Vagina (tissue), 2 donors: ENCODE measurements around the gene CRNKL1.

Experiments used
- POLR2A ChIP-seq, 2 donors: fragments of 450-650 bp; IDR thresholded peaks; one replicate each; pipeline ENCODE4 v1.6.1; 2017; ENCODE audit warnings: antibody characterized with exemption in 2 of 2, mild to moderate bottlenecking in 2 of 2, moderate library complexity in 2 of 2
- POLR2AphosphoS5 ChIP-seq, 2 donors: sonication (generic); formaldehyde crosslinking; IDR thresholded peaks; one replicate each; pipeline ENCODE4 v1.9.0; 2017; ENCODE audit warnings: antibody characterized with exemption in 2 of 2, mild to moderate bottlenecking in 2 of 2, low read depth in 1 of 2; ENCODE audit not compliant: insufficient read depth in 1 of 2
- TF ChIP-seq, protein P1 (sequence below), 3 experiments: fragments of 450-650 bp in 2 of 3; fragments of 200-600 bp in 1 of 3; sonication (generic) in 1 of 3; IDR thresholded peaks; one replicate each; pipeline ENCODE4 v1.5.1; 2017 to 2019; ENCODE audit warnings: antibody characterized with exemption in 3 of 3, mild to moderate bottlenecking in 2 of 3, moderate library complexity in 2 of 3

DNA sequence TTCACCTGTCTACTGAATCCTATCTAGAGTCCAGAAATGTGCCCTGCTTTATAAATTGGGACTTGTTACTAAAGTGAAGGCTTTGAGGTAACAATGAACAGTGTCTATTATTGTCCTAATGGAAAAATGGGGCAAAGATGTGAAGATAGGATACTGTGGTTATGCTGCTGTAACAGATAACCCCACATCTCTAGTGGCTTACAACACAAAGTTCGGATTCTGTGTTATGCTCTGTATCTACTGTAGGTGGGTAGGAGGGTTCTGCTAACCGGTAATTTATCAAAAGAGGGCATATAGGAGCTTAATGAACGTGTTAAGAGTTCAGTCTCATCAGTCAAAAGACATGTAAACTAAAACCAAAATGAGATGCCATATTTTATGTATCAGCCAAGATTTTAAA, 28.9 kb downstream of the CRNKL1 start:
- TF ChIP-seq, protein P1, sequence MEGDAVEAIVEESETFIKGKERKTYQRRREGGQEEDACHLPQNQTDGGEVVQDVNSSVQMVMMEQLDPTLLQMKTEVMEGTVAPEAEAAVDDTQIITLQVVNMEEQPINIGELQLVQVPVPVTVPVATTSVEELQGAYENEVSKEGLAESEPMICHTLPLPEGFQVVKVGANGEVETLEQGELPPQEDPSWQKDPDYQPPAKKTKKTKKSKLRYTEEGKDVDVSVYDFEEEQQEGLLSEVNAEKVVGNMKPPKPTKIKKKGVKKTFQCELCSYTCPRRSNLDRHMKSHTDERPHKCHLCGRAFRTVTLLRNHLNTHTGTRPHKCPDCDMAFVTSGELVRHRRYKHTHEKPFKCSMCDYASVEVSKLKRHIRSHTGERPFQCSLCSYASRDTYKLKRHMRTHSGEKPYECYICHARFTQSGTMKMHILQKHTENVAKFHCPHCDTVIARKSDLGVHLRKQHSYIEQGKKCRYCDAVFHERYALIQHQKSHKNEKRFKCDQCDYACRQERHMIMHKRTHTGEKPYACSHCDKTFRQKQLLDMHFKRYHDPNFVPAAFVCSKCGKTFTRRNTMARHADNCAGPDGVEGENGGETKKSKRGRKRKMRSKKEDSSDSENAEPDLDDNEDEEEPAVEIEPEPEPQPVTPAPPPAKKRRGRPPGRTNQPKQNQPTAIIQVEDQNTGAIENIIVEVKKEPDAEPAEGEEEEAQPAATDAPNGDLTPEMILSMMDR (IDR thresholded peaks at IDR 0.05), result no peak
- TF ChIP-seq POLR2A (IDR thresholded peaks at IDR 0.05), result no peak
- no peak for TF ChIP-seq POLR2AphosphoS5 (IDR thresholded peaks at IDR 0.05; ENCODE audit: insufficient read depth in 1 of 2, low read depth in 1 of 2)
